ENCODE results near the gene SRGAP3.

SRGAP3 gene

DNA sequence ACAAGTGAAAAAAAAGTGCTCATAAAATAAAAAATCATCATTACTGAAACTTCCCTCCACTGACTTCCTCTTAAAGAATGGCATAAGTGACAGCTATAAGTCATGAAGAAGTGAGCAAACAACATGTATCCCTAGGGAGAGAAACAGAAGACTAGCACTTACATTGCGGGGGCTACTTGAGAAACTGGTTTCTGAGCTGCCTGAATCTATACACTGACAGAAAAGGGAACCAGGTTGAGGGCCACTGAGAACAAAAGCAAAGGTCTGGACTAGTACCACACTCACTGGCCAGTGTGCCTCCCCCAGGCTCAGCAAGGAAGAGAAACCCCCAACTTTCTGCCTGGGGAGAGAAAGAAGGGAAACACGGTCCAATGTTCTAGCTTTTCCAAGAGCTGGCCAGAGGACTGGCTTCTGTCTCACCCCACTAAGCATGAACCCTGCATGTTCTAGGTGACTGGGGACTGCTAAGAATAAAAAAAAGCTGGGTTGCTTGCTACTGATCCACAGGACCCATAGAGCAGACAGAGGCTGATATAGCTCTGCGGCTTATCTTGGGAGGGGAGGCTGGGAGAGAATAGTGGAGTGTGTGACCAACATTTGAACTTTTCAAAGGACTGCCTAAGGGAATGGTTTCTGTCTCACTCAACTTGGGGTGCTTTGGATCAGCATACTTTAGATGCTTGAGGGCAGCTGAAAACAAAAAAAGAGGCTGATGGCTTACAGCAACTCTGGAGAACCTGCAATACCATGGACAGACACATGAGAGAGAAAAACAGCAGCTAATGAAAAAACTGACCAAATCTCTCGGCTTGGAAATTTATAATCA is 294.3 kb downstream of the SRGAP3 start:
- DNase-seq, result no peak

DNA sequence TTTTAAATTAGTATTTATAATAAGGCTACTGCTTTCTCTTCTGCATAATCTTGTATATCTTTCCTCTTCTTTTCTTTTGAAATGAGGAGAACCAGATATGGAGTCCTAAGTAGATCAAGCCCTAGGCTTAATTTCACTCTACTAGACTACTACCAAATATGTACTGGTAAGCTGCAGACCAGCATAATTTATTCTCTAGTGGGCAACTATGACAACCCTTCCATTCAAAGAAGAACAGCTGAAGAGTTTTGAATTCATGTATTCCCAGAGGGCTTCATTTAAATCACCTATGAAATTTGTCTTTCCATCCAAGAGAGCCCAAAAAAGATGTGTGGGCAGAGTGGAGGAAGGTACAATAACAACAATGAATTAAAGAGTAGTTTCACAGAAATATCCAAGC is 296.1 kb downstream of the SRGAP3 start:
- no peak for DNase-seq

DNA sequence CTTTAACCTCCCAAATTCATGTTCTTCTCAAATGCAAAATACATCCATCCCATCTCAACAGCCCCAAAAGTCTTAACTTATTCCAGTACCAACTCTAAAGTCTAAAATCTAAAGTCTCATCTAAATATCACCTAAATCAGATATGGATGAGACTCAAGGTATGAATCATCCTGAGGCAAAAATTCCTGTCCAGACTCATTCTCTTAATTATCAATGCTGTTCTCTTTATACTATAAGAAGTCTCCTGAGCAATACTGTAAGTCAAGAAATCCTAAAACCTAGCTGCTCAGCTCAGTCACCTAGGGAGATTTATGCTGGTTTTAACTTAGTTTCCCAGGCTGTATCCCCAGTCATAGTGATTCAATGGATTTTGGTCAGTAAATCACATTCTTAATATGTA is 297.3 kb downstream of the SRGAP3 start:
- DNase-seq, result no peak

DNA sequence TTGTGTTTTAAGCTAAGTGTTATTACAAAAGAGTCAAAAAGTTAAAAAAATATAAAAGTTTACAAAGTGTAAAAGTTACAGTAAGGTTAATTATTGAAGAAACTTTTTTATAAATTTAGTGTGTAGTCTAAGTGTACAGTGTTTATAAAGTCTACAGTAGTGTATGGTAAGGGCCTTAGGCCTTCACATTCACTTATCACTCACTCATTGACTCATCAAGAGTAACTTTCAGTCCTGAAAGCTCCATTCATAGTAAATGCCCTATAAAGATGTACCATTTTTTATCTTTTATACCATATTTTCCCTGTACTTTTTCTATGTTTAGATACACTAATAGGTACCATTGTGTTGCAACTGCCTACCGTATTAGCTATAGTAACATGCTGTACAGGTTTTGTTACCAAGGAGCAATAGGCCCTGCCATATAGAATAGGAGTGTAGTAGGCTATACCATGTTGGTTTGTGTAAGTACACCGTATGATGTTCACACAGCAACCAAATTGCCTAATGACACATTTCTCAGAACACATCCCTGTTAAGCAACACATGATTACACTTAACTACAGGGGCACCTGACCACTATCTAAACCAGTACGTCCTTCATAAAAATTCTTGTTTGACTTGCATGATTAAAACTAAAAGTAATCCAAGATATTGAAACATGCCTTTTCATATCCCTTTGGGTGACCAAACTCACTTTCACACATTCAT is 303.4 kb downstream of the SRGAP3 start:
- DNase-seq, result no peak

DNA sequence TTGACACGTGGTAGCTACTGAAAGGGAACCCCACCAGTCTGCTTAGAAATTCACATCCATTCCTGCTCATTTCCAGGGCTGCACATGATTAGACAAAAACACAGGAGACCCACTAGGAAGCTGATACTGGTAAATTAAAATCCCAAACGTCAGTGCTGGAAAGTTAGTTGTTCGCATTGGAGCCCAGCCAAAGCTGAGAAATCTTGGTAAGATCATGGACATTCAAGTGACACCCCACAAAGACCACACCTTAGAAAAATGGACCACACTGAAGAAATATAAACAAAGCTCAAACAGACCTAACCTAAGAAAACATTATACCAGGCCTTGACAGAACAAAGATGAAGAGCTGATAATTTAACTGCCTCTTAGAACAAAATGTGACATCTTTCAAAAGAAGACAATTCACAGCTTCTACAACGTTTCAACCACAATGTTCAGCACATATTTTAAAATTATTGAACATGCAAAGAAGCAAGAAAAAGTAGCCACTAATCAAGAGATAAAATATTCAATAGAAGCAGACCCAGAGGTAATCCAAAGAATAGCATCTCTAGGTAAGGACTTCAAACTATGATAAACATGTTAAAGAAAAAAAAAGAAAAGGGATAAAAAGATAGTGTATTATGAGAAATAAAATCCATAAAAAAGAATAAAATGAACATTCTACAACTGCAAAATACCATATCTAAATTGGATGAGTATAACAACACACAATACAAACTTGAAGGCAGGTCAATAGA is 306.5 kb downstream of the SRGAP3 start:
- no peak for DNase-seq

DNA sequence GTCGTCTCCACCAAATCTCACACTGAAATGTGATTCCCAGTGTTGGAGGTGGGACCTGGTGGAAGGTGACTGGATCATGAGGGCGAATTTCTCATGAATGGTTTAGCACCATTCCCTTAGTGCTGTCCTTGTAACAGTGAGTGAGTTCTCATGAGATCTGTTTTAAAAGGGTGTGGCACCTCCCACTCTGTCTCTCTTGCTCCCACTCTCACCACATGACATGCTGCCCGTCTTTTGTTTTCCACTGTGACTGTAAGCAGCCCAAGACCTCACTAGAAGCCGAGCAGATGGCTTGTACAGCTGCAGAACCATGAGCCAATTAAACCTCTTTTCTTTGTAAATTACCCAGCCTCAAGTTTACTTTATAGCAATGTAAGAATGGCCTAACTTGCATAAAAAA is 307.3 kb downstream of the SRGAP3 start:
- no peak for DNase-seq

DNA sequence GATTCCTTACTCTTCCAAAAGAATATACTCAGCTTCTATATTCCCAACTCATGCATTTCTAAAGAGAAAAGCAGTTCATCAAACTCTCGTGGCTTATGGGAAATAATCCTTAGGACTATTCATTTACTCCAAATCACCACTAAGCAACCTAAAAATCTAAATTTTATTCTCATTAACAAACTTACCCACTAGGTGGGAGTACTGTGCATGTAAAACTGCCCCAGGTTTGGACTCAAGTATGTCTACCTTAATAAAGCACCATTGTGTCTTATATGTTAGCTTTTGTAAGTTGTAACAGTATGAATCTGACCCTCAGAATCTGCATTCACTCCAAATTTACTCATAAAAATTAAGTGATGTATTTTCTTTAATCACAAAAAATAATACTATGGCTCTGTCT is 311.4 kb downstream of the SRGAP3 start:
- DNase-seq, result no peak

DNA sequence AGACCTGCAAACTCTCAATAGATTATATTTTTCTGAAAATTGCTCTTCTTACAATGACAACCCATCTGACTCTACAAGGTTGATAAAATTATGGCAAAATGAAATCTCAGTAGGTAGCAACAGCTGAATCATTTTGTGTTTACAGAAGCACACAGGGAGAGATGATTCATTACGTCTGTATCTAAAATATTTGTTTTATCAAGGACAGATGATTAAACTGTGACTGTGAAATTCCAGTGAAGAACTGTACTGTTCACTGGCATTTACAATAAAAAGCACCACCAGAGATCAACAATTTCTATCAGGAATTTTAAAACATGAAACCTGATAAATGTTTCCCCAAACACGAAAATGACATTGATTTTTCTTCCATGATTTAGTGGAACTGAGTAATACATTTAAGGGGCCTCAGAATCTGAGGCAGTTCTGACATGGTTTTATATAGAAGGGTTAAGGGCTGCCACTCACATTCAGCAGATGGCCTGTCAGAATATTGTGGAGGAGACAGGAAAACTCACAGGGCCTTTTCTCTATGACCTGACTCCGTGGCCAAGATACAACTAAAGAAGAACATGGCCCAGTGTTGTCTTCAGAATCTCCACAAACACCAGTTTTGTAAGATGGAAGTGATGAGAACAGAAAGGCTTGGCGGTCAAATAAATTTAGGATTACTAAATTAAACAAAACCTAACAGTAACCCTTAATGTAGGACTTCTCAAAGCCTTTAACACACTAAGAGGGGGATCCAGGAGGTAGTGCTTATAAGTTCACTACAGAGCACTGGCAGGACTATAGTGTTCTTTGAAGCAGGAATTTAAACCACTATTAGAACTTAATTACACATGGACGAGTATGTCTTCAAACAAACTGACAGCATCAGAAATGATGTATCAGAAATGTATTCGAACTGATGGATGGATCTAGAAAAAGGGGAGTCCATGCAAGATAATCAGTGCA is 312.1 kb downstream of the SRGAP3 start:
- no peak for DNase-seq

DNA sequence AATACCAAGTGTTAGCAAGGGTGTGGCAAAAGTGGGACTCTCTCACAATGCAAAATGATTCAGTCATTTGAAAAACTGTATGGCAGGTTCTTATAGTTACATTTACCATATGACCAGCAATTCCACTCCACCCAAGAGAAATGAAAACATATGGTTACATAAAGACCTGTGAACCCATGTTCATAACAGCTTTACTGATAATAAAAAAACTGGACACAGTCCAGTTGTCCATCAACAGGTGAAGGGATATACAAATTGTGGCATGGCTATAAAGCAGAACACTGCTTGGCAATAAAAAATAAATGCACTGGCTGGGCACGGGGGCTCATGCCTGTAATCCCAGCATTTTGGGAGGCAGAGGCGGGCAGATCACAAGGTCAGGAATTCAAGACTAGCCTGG is 316.9 kb downstream of the SRGAP3 start:
- no peak for DNase-seq

DNA sequence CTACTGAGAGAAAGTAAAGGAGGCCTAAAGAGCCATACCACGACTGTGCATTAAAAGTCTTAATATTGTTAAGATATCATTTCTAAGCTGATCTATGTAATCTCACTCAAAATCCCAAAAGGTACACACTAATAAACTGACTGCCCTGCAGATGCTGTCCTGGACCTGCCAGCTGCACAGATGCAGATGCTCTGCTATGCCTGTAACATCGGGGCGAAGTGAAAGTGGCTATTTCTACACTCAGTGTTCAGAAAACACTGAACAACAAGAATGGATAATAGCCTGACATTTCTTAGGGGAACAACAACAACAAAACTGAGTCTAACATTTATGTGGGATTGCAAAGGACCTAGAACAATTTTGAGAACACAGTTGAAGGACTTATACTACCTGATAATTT is 318.1 kb downstream of the SRGAP3 start:
- no peak for DNase-seq

All from activated gamma-delta T cell (primary cell).